Cerebellar nuclear complex (tissue), 1 donor: Measurements from ENCODE around the gene GNS.
"Not testable (repeated sequence)": the region's sequence is repeated elsewhere in the genome, so short reads cannot be mapped to it uniquely, and the experiment has no call there.

ENCODE experiments used
- DNase-seq, 2 experiments: peaks; one replicate each; lab custom pipeline; 2025; lab: John Stamatoyannopoulos, UW

GNS gene

DNA sequence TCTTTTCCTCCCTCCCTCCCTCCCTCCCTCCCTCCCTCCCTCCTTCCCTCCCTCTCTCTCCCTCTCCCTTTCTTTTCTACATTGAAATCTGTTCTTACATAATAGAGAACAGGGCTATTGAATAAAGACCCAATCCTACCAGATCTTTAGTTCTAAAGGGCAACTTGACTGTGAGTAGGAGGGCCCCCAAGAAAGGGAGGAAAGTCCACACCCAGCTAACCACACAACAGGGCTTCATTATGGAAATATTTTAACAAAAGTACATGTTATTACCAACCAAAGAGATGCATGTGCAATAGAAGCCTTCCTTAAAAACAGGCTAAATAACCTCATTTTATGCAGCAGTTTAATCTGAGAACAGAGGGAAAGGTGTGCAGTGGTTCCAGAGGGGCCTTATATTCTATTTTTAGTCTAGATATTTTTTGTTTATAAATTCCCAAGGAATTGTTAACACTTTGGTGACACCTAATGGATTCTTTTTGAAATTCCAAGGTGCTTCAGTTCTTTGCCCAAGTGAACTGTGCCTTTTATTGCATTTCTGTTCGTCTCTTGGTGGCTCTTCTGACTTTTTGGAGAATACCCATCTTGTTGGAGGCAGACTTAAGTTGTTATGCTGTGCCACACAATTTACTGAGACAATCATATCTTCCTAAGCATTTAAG is 63.0 kb downstream of the GNS start:
- DNase-seq, result no peak

DNA sequence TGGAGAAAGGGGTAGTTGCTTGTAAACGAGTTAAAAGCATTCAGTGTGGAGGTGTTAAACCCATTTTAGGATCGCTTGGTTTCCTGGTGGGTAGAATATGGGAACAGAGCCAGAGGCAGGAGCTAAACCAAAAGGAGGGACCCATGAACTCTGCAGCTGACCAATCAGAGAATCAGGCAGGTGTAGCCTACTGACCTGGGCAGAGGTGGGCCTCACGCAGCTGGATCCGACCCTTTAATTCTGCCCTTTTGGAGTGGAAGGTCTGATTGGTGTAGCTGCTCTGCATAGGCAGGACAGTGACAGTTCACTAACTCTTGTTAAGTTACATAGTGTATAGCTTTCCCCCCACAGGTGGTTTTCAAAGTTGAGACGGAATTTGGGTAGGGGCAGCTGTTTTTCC is 63.7 kb downstream of the GNS start:
- DNase-seq, result no peak

DNA sequence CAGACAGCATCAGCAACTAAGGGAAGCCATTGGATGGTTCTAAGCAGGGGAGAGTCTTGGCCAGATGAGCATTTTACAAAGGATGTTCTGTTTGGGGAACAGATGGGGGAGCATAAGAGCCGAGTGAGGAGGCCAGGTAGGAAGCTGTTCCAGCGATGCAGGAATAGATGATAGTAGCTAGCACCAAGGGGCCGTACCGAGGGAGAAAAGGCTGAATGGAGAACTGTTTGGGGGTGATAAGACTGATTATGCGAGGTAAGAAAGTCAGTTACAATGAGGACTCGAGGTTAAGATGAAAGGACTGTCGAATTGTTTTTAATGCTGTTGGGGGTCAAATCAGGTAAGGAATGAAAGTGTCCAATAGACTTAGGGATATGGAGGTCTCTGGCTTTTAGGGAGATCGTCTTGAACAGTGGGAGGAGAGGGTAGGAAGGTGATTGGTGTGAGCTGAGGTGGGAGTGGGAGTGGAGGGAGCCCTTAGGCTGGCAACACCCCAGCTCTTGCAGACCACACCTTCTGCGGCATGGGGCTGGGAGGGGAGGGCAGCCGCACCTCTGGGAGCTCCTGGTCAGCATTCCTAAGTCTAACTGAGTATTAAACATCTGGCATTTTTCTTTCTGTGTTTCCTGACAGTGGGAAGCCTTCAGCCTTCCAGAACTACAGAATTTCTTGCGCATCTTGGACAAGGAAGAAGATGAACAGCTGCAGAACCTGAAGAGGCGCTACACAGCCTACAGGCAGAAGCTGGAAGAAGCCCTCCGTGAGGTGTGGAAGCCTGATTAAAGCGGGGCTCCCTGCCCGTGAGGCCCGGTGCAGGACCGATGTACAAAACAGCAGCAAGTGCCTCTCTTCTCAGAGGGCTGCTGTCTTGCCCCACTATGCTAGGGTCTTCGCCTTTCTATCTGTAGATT is 64.8 kb downstream of the GNS start:
- DNase-seq, result no peak

DNA sequence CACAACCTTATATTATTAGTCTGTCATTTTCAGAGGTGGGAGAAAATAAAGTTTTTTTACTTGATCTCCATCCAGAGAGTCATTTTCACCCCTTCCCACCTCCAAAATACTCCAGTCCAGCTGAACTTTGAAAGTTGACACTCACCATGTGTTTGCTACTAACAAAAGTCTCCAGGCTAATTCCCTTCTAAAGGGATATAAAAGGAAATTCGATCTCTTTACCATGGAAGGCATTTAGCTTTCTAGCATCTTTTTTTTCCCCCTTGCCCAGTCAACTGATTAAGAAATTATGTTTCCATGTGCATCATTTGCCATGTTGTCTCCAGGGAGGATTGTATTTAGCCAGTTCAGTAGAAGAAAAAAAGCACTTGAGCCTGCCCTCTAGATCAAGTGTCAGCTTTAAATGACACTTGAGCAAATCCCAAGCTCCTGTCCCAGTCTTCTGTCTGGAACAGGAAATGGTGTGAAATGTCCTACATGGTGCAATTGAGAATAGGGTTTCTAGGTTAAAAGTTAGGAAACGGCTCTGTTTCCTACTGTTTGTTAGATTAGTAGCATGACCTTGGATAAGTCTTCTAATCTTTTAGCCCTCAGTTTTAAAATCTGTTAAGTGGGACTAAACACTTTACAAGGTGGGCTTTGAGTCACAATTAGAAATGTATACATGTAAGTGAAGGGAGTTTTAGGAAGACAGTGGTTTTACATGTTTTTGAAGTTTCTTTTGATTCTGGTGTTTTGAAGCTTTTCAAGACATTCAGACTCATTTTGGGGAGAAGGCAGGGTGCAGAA is 67.2 kb downstream of the GNS start:
- no peak for DNase-seq

DNA sequence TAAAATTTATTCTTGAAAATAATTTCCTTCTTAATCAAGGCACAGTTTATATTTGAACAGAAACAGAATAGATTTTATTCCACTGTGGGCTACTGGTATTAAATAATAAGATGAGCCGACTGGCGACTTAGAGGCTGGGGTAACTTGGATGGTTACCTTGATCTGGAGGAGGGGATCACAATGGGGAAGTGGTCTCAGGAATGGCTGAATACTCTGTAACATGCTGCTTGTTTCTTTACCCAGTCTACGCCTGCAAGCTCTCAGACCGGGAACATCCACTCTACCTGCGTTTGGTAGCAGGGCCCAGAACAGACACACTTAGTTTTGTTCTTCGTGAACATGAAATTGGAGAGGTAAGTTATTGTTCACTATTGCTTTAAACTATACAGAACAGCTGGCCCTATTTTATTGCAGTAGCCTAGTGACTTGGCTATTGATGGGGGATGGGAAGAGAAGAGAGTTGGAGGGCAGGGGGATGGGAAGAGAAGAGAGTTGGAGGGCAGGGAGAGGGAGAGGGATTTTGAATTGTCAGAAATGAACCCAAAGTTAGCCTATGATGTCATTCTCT is 67.9 kb downstream of the GNS start:
- DNase-seq, result no peak

DNA sequence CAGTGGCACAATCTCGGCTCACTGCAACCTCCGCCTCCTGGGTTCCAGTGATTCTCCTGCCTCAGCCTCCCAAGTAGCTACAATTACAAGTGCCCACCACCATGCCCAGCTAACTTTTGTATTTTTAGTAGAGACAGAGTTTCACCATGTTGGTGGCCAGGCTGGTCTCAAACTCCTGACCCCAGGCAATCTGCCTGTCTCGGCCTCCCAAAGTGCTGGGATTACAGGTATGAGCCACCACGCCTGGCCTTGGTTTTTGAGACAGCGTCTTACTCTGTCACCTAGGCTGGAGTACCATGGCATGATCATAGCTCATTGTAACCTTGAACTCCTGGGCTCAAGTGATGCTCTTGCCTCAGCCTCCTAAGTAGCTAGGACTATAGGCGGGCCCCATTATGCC is 69.0 kb downstream of the GNS start:
- not testable (repeated sequence) for DNase-seq

DNA sequence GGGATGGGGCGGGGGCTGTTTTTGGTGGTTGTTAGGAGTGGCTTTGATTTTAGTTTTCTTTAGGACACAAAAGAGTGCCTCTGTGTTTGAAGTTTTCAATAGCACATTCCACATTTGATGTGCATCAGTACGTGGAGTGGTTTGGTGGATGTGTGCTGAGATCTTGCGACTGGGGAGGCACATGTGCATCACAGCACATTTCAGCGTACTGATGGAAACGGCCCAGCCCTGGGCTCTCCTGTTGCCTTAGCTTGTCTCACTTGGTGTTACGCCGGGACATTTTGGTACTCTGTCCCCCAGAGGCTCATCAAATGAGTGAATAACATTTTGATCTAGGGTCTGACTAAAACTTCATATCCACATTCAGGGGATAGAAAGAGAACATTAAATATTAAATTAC is 70.5 kb downstream of the GNS start:
- no peak for DNase-seq

DNA sequence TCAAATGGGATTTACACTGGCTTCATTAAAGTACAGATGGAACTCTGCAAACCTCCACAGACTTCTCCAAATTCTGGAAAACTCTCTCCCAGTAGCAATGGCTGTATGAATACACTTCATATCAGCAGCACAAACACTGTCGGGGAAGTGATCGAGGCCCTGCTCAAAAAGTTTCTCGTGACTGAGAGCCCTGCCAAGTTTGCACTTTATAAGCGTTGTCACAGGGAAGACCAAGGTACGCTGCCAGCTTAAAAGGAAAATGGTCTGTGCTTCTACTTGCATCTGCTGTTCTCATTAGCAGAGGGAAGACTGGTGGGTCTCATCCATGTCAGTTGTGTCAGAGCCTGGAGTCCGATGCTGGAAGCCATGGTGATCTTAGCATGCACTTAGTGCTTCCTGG is 71.0 kb downstream of the GNS start:
- DNase-seq, result no peak

DNA sequence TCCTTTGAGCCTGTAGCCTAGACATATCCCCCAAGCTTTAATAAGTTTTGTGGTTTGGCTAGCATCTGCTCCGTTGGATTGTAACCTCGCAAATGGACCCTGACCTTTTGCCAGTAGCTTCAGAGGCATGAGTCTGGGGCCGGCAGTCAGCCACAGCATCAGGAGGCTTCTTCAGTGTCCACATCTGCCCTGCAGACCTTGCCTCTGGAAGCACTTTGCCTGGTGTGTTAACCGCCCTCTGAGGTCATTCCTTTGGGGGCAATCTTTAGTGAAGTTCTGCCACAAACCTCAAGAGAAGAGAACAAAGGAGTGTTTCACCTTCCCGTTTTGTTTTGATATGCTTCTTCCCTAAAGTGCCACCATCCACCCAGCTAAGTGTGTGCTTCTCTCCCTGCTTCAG is 71.4 kb downstream of the GNS start:
- DNase-seq, result no peak

DNA sequence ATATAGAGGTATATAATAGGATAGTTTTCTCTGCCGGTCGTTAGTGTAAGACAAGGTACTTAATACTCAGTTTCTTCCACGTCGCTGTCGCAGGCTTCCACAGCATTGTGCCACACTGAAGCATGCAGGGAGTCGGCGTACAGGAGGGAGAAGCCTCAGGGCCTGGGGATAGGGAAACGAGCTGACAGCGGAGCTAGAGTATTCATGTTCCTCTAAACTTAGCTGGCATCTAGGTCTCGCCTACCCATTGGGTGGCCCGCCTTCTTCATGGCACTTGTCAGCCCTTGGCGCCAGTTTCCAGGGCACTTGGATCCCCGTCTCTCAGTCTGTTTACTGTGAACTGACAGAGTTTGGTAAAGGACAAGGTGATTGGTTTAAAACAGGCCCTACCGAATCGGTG is 73.6 kb downstream of the GNS start:
- DNase-seq, result no peak

DNA sequence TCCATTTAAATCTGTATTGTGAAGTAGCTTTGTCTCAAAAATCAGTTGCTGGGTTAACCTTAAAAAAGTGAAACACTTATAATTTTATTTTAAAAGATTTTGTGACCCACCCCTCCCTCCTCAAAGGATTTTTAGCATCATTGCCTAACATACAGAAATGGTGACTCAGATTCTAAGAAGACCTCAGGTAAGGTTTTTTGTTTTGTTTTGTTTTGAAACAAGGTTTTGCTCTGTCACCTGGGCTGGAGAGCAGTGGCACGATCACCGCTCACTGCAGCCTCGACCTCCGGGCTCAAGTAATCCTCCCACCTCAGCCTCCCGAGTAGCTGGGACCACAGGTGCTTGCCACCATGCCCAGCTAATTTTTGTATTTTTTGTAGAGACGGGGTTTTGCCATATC is 74.2 kb downstream of the GNS start:
- DNase-seq, result no peak

DNA sequence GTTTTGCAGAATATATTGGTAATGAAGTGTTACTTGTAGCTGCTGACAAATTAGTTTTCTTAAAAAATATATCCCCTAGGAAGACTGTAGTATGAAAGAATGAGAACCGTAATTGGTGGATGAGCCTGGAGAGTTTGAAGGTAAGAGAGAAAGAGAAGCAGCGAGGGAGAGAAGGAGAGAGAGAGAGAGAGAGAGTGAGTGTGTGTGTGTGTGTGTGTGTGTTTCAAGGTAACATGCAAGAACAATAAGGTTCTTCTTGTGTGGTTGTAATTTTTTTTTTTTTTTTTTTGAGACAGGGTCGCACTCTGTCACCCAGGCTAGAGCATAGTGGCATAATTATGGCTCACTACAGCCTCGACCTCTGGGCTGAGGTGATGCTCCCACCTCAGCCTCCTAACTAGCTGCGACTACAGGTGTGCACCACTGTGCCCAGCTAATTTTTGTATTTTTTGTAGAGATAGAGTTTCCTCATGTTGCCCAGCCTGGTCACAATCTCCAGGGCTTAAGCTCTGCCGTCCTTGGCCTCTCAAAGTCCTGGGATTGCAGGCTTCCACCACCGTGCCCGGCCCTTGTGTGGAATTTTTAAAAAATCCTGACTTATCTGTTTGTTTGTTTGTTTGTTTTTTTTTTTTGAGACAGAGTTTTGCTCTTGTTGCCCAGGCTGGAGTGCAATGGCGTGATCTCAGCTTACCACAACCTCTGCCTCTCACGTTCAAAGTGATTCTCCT is 75.2 kb downstream of the GNS start:
- no peak for DNase-seq

DNA sequence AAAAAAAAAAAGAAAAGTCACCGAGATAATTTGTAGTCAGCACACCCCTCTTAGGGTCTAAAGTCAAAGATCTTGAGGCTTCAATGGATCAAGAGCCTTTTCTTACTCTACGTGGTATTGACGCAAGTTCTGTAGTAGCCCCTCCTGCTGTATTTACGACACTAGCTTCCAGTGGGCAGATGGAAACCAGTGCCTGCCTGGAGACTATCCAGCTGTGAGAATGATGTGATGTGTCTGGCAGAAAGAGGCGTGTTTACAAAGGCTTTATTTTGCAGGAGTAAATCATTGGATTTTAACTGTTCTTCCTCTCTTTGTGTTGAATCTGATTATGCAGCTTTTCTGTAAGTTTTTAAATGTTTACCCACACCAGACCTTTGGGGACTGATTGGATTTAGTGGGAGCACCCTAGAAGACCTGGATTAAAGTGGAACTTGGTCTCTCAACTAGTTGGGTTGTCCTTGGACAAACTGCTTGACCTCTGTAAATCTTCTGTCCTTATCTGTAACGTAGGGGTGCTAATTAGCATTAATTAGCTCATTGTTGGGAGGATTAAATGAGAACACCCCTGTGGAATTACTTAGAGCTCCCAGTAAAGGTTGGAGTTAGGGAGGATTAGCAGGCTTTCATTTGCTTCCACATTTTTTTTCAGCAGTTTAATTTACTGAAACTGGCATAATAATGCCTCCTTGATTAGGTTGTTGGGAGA is 76.5 kb downstream of the GNS start:
- no peak for DNase-seq

DNA sequence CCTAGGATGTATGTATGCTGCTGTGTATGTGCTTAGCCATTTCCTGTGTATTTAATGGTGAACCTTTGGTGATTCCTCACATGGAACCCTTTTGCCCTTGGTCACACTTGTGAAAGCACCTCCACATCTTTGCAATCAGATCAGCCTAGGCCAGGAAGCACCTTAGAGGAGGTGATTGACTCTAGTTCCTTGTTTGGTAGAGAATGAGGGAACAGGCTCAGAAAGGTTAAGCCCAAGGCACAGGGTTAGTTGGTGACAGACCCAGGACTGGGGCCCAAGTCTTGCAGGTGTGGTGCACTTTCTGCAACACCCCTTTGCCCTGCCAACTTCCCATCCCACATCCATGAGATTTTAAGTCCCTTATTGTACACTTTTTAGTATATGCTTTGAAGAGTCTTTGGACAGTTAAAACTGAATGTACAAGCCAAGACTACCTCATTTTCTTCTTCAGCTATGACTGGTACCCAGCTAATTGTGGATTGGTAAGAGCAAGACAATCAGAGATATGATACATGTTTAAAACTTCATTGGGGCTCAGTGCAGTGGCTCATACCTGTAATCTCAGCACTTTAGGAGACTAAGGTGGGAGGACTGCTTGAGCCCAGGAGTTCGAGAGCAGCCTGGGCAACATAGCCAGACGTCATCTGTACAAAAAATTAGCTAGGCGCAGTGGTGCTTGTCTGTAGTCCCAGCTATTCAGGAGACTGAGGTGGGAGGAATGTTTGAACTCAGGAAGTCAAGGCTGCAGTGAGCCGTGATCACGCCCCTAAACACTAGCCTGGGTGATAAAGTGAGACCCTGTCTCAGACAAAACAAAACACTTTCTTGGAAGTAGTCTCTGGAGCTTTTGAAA is 77.8 kb downstream of the GNS start:
- DNase-seq, result no peak

DNA sequence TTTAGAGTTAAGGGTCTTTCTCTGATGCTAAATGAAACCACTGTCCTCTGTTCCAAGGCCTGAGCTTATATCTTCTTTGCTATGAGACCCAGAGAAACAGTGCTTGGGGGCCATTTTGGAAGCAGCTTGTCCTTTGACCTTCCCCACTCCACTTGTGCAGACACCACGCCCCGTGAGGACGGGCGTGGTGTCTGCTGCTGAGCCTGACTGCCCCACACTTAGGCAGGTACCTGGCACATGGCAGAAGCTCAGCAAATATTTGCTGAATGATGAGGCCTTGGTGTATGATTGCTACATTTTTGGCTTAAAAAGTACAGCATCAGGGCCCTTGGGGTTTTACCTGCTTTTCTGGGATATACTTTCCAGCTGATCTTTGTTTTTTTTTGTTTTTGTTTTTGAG is 79.0 kb downstream of the GNS start:
- no peak for DNase-seq

DNA sequence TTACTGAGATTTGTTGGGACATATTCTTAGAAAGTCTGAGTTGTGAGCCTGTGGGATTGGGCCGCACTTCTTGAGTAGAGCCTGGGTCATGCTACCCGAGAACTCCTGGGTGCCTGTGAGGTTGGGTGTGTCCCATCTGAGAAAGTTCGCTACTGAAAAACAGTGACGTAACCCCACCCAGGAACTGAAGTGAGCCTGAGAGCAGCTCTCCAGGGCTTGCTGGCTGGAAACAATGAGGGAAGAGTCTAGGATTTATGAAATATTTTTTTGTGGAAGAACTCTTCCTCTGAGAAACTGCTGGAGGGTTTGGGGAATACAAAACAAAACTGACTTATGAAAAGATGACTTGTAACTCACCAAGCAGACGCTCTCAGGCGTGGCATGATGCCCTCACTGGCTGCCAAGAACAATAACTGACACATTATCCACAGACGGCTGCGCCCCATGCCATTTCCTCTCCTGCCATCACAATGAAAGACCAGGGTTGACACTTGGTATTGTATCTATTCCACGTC is 79.7 kb downstream of the GNS start:
- no peak for DNase-seq

DNA sequence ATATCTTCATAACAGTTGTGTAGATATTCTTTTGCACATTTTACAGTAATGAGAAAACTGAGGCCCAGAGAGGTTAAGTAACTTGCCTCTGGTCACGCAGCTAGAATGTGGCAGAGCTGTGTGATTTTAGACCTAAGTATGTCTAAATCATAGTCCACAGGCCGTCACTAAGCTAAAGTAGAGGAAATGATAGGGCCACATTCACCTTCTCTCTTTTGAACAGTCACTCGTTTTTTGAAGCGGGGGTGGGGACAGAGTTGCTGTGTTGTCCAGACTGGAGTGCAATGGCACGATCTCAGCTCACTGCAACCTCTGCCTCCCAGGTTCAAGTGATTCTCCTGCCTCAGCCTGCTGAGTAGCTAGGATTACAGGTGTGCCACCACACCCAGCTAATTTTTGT is 80.4 kb downstream of the GNS start:
- no peak for DNase-seq

DNA sequence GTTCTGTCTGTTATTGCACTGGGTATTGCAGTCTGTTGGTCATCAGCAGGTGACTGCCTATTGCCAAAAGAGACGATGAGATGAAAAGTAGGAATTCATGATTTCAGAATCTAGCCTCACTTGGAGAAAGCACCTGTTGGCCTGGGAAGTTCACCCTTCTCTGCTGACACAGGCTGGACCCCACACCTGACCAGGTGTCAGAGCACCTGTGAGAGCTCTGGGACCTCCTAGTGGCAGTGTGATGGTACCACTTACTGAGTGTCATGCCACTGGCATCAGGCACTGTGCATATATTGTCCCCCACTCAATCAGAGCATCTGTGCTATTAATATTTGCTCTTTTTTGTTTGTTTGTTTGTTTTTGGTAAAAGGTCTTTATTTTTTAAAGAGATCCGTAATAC is 81.0 kb downstream of the GNS start:
- no peak for DNase-seq

DNA sequence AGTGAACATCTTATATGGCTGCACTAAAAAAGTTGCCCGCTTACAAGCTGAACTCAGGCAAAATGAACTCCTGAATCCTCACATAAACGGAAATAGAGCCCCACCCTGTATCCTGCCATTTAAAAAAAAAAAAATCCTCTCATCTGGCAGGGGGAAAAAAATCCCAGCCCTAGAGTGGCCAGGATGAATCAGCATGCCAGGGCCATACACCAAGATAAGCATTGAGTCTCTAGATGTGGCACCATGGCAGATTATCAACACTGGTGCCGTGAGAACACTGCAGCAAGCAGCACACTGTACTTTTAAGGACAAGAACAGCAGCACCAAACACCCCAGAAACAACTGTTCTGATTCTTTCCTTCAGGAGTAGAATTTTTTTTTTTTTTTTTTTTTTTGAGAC is 83.4 kb downstream of the GNS start:
- no peak for DNase-seq

DNA sequence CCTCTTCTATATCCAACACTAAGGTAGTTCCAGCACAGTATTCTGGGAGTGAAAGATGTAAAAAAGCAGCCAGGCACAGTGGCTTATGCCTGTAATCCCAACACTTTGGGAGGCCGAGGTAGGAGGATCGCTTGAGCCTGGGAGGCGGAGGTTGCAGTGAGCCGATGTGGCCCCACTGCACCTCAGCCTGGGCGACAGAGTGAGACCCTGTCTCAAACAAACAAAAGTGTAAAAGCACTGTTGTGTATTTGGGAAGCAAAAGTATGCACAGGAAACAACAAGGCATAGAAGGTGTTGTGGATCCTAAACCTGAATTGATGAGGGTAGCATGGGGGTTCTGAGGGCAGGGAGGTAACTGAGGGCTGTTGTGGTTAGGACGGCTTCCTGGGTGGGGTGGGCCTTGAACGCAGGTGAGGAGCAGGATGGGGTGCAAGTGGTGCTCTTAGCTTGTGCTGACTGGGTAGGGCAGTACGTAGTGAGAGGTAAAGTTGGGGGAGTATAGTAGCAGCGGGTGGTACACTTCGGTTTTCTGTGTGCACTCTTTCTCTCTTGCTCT is 84.8 kb downstream of the GNS start:
- no peak for DNase-seq
